Glomerular endothelial cell (primary cell): Measurements from ENCODE around the gene TMEM150C. TPM values are rescaled to one million over a fixed set of nuclear protein-coding genes. Genes with fewer than 3 reads are reported as not detected.
A peak's percentile ranks its signal among the peaks of the same experiment; 100 is the strongest.

Experiments used
- DNase-seq: peaks from one replicate; pipeline ENCODE4 v3.0.0-alpha.2; 2011; ENCODE audit warnings: low read depth, low spot score; ENCODE audit errors: extremely low read depth
- total RNA-seq: library from RNA; depleted of rRNA; stranded (reverse); fragments of >200 nt; gene quantifications from 2 replicates; pipeline ENCODE4 v1.2.3, GENCODE V29; 2015

Gene TMEM150C
- total RNA-seq, 1 donor from 2014 or later: 5.8 TPM

- no peak for DNase-seq
Observed at GRCh38 chr4:82519072-82519471, 42.7 kb downstream of the TMEM150C start.

GRCh38 chr4:82517043-82517442 lies 44.7 kb downstream of the TMEM150C start:
- DNase-seq: no peak

GRCh38 chr4:82515705-82516104 lies 46.1 kb downstream of the TMEM150C start:
- DNase-seq: peak; percentile 67

GRCh38 chr4:82513382-82513781 lies 48.4 kb downstream of the TMEM150C start:
- DNase-seq: no peak

- no peak for DNase-seq
Observed at GRCh38 chr4:82510216-82510615, 51.6 kb downstream of the TMEM150C start.

- no peak for DNase-seq
Observed at GRCh38 chr4:82508806-82509428, 52.9 kb downstream of the TMEM150C start.

- DNase-seq: no peak
Observed at GRCh38 chr4:82508011-82508410, 53.8 kb downstream of the TMEM150C start.

GRCh38 chr4:82501154-82501442 lies 60.7 kb downstream of the TMEM150C start:
- DNase-seq: no peak

- no peak for DNase-seq
Observed at GRCh38 chr4:82500435-82501153, 61.2 kb downstream of the TMEM150C start.

- DNase-seq: no peak
Observed at GRCh38 chr4:82499738-82500434, 61.9 kb downstream of the TMEM150C start.

GRCh38 chr4:82496349-82496748 lies 65.4 kb downstream of the TMEM150C start:
- DNase-seq: no peak

- no peak for DNase-seq
Observed at GRCh38 chr4:82495666-82496065, 66.1 kb downstream of the TMEM150C start.

GRCh38 chr4:82493721-82494425 lies 67.9 kb downstream of the TMEM150C start:
- DNase-seq: no peak

GRCh38 chr4:82491251-82491960 lies 70.4 kb downstream of the TMEM150C start:
- no peak for DNase-seq

- no peak for DNase-seq
Observed at GRCh38 chr4:82489987-82490386, 71.8 kb downstream of the TMEM150C start.

- DNase-seq: no peak
Observed at GRCh38 chr4:82489076-82489475, 72.7 kb downstream of the TMEM150C start.

GRCh38 chr4:82484996-82485783 lies 76.6 kb downstream of the TMEM150C start:
- DNase-seq: no peak

- no peak for DNase-seq
Observed at GRCh38 chr4:82482387-82482786, 79.4 kb downstream of the TMEM150C start.

- DNase-seq: no peak
Observed at GRCh38 chr4:82481506-82481840, 80.3 kb downstream of the TMEM150C start.
